ENCODE data around the gene MDGA2.
A peak's percentile ranks its signal among the peaks of the same experiment; 100 is the strongest.

Gene MDGA2

GRCh38 chr14:47471075-47471474 is 204.3 kb downstream of the MDGA2 start:
- no peak for DNase-seq

DNA sequence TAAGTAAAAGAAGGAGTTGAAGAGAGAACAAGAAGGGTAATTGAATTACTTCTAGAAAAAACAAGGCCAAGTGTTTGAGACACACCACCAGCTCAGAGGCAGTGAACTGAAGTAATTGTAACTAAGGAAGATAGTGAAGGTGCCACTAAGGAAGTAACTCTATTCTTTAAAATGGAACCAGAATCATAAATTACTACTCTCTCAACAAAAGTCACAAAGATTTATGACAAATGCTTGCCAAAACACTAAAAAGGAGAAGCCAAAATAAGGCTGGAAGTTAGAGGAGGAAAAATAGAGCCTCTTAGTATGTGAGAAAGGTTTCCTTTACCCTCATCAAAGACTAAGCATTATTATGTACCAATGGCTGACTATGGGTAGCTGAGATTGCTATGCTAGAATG is 208.5 kb downstream of the MDGA2 start:
- DNase-seq: no peak

DNA sequence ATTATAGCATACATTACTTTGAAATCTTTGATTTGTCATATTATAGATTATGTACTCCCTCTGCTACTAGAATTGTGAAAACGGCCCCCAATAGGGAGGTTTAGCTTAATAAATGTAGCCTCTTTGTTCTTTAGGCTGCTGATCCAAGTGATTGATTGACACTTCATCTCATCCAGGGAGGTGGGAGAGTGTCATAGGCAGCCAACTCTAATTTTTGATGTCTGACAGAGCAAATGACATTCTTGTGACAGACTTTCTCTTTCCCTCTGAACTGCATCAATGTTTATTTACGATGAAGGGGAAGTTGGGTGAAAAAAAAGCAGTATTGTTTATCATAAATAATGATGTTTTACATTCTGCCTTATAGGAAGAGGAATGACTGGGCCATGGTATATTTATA is 221.4 kb downstream of the MDGA2 start:
- DNase-seq: no peak

DNA sequence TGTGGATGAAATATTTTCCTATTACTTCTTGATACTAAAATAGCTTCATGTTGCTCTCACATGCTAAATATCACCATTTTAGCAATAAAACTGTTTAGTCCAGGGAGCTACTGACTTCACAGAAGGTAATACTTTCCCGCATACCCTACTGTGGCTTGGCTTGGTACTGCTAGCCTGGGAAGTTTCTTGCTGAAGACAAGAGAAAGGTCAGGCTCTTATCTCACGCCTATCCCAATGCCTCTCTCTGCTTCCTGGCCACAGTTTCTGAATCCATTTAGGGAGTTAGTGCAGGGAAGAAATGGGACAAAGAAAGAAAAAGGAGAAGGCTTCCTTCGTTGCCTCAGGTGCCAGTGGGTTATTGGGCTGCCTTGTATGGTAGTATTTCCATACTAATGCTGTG is 228.3 kb downstream of the MDGA2 start:
- no peak for DNase-seq

DNA sequence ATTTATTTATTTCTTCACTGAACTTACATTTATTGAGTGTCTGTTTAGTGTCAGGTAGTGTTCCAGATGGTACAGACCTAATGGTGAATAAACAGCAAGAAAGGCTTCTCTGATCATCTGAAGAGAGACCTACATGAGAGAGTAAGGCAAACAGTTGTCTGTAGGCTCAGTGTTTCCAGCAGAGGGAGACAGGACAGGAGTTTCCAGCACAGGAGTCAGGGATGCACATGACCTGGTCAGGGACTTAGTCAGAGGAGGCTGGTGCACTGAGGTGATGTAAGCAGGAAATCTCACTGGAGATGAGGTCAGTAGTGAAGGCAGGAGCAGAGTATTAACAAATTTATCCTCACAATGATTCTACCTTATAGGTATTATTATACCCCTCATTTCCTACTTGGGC is 233.2 kb downstream of the MDGA2 start:
- peak; percentile 12 for DNase-seq

DNA sequence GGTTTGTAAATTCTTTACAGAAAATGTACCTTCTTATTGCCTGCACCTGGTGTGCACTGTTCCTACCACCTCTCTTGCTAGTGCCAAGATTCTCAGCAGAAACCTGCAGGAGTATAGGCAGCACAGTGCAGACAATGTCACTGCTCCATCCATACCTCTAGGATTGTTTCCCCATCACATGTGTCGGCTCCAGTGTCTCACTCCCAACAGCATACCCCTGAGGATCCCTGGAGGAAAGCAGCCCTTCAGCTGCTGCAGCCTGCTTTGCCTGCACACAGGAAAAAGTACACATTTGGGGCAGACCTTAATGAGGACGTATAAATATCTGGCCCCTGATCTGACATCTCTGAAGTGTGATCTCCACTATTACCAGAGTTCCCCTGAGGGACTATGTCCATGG is 235.5 kb downstream of the MDGA2 start:
- DNase-seq: no peak

DNA sequence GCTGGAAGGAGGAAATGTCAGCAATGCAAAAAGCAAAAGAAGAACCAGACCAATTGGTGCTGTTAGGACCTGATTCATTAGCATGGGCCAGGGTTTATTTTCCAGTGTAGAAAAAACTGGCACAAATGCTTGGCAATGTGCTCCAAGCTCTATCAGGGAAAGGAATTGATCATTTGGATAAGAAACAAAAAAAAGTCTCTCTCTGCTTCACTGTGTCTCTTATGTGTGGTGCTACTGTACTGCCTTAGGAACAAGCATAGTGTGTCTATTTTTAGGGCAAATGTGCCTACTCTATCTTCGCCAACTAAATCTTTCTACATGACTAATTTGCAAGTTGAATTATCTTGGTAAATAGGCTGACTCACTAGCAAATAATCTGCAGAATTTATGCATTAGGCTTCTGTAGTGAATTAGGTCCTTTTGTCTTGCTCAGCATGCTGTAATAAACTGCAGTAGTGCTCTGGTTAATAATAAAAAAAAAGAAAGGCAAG is 236.7 kb downstream of the MDGA2 start:
- DNase-seq: no peak

DNA sequence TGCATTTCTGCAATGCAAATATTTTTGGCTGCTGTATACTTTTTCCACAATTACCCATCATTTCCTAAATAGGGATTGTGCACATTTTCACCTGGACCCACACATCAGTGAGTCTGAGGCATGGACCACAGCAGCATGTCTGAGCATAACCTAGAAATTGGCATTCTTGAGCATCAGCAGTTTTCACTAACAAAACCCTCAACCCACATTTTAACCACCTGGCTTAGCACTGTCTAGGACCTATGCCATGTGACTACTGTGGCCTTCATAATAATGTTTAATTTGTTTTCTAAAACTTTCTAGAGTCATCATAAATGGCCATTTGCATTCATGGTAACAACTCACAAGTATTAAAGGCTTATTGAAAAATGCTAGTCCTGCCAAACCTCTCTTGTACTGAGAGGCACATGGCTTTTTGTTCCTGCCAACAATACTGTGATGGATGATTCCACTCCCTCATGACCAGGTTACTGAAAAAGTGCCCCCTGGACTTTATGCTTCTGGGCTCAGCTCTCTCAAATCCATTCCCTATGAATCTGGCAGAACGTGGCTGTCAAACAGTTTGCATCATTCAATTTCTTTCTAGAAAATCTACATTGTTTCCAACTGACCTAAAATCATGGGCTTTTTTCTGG is 240.0 kb downstream of the MDGA2 start:
- no peak for DNase-seq

DNA sequence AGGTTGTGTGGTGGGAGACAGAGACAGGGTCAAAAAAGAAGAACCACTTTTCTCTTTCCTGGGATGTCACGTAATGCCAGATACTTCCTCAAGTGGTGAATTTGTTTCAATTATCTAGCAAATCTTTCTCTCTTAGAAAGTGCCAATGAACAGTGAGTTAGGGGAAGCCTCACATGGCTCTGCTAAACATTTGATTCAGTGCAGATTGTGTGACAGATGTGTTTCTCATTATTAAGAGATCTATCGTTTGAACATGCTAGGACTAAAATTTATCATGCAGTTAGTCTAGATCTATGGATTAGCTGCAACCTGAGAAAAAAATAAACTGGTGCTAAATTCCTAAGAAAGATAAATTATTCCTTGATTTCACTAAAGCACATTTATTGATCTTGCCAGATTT is 247.8 kb downstream of the MDGA2 start:
- DNase-seq: peak; percentile 4

GRCh38 chr14:47425302-47425701 is 250.1 kb downstream of the MDGA2 start:
- DNase-seq: no peak

DNA sequence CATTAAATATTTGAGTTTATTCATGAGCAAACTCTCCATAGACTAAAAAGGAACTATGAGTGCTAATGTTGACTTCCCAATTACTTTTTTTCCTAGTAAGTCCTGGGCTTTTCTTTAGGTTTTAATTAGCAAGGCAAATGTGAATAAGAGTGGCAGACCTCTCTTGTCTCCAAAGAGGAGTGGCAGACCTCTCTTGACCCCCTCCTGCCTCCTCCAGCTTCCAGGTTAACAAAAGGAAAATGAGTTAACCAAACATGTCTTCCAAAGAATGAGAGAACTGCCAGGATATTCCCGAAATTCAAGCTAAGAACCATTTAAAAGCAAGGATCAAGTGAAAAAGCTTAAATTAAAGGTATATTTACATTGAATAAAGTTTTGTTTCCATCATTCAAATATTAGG is 253.2 kb downstream of the MDGA2 start:
- DNase-seq: no peak

- no peak for DNase-seq
These were observed 263.9 kb downstream of the MDGA2 start for GRCh38 chr14:47411523-47411922.

GRCh38 chr14:47392326-47392725 is 283.1 kb downstream of the MDGA2 start:
- DNase-seq: peak; percentile 9

DNA sequence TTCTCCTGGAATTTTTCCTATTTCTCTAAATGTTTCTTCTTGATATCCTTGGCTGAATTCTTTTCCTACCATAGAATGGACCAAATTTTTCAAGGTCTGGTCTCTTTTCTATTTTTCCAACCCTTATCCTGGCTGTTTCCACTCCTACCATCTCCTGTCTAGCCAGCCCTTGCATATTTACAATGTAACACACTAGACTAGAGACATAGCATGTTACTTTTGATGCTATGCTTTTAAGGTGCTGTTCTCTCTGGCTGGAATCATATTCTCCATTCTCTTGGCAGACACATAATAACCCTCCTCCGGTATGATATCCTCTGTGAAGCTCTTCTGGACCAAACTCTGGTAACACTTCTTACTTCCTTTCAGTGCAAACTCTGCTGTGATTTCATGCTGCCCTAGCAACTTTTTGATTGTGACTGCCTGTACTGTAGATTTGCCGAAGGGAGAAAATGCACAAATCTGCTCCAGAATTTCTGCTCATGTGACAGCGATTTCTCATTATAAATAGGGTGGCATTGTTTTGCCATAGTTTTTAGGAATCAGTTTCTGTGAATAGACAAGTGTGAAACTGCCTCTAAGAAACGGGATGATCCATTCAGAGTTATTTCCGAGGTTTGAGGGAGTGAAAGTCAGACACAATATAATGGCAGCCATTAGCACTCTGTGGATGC is 284.4 kb downstream of the MDGA2 start:
- DNase-seq: no peak

GRCh38 chr14:47389535-47389934 is 285.9 kb downstream of the MDGA2 start:
- DNase-seq: peak; percentile 36

GRCh38 chr14:47366006-47366405 is 309.4 kb downstream of the MDGA2 start:
- no peak for DNase-seq

GRCh38 chr14:47365233-47365632 is 310.2 kb downstream of the MDGA2 start:
- no peak for DNase-seq

DNA sequence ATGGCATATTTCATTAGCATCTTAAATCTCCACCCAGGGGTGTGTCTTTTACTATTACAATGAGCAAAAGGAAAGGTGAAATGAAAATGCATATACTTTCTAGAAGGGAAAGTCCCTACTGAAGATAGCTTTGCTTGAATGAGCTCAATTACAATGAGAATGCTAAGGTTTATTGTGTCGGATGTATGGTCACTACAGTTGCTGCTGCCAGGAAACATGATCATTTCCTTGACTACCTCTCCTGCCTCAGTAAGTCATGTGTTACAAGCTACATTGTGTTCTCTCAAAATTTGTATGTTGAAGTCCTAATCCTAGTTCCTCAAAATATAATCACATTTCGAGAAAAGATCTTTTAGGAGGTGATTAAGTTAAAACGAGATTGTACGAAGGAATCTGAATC is 322.2 kb downstream of the MDGA2 start:
- DNase-seq: no peak

DNA sequence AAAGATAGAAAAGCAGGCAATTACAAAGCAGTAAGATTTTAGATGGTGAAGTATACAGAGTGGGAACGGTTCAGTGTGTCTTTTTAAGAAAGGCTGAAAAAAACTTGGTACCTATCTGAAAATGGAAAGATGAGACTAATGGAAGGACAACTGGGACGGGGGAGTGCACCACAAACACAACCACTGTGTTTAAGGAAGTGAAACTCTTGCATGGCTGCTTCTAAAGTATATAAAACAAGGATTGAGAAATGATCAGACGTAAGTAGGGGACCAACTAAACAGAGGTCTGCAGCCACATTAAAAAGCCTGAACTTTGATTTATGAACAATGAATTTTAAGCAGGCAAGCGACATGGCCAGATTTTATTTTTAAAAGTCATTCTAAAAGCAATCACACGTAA is 328.6 kb downstream of the MDGA2 start:
- DNase-seq: no peak

DNA sequence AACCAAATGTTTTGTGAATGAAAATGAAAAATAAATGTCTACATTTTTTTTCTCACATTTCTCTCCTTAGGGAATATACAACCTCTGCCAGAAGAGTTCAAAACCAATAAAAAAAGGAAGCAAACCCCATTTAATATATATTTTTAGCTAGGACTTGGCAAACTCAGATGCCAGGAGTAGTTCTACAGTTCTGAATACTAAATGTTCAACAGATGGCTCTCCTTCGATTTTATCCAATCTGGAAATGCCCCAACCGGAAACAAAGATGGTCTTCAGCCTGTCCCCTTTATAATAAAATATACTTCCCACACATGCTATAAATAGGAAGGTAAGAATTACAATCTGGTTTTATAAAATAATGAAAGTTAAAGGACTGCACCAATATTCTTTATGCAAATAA is 330.4 kb downstream of the MDGA2 start:
- no peak for DNase-seq

DNA sequence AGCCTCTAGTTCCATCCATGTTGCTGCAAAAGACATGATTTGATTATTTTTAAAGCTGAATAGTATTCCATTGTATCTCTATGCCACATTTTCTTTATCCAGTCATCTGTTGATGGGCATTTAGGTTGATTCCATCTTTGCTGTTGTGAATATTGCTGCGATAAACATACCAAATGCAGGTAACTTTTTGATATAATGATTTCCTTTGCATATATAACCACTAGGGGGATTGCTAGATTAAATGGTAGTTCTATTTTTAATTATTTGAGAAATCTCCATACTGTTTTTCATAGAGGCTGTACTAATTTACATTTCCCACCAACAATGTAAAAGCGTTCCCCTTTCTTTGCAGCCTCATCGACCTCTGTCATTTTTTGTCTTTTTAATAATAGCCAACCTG is 342.5 kb downstream of the MDGA2 start:
- no peak for DNase-seq

DNA sequence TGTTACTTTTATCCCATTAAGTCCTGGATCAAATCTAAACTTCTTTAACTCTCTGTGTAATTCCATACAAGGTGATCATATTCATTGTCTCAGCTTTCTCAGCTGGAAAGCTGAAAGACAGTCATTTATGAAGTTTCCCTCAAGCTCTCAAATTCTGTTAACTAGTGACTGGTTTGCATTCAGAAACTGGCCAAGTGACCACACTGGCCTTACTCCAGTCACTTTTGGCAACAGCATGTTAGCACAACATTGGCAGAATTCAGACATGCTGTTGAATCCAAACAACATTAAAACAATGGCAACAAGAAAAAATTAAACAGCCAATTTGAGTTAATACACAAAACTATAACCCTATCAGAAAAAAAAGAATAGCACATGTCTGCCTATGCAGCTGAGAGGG is 343.3 kb downstream of the MDGA2 start:
- DNase-seq: peak; percentile 49

DNA sequence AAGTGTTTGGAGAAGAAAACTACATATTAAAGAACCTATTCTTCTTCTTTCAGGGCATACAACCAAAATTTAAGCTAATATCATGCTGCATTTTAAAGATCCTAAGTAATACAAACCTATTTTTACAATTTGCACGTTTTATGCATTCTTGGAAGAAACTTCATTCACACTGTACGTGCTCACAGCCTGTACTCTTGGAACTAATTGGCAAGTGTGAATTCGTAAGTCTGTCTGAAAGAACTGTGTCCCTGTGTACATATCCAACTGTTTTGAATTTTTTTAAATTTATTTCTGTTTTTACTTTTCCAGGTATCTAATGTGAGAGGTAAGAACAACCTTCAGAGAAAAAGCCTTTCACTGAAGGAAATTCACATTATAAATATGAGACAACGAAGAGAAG is 347.0 kb downstream of the MDGA2 start:
- DNase-seq: no peak

DNA sequence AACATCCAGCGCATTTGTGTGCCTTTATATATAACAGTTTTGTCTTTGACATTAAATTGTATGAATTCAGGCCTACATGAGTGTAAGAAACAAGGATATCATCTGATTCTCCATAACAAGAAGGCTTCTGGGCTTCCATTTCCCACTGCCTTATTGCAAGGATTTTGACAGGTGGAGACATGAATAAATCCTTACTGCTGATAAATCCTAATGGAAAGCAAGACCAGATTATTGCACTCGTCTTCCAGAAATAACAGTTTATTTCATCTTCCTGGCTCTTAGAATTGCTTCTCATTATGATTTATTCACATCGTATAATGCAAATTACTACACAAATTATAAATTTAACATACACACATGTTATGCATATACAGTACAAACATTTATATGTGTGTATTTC is 348.1 kb downstream of the MDGA2 start:
- no peak for DNase-seq

DNA sequence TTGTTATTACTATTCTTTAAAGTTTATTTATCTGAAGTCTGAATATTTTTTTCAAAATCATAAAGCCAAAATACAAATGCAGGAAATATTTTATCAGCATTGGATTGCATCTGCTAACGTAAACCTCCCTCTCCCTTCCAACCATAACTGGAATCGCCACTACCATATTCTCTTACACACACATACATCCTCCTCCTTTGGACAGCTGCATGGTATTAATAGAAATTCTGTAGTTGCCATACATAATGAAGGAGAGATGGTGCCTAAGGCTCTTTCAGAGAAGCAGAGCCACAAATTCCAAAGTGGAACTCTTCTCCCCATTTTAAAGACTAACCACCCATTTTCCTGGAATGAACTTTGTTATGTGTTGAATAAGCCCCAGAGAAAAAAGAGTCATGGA is 352.7 kb downstream of the MDGA2 start:
- DNase-seq: no peak
